CD4-positive, alpha-beta T cell (primary cell): ENCODE data around the gene CDHR1. TPM values are rescaled to one million over a fixed set of nuclear protein-coding genes. Genes with fewer than 3 reads are reported as not detected.

Source experiments
- ATAC-seq: fragments of 200-7000 bp; cut with Tn5 transposase; one replicate; pipeline ENCODE4 v1.10.0; 2022; ENCODE audit warnings: mild to moderate bottlenecking; ENCODE audit not compliant: poor library complexity
- CTCF ChIA-PET: fragments of 350-600 bp; sonication (Branson Sonifier 250); formaldehyde crosslinking; loops from one replicate; lab custom pipeline; 2021; ENCODE audit warnings: antibody characterized with exemption, inconsistent platforms; lab: Charles Lee
- POLR2A ChIA-PET: fragments of 350-600 bp; sonication (Branson Sonifier 250); formaldehyde crosslinking; loops from one replicate; lab custom pipeline; 2021; ENCODE audit warnings: antibody characterized with exemption, inconsistent platforms; lab: Charles Lee
- DNase-seq, 14 experiments: peaks; one replicate each; pipeline ENCODE4 v3.0.0-alpha.2; 2013 to 2020; ENCODE audit warnings: mixed read lengths in 2 of 14
- H3K27ac ChIP-seq, 2 donors: one replicate each; pipeline versions ENCODE4 v1.5.1 to v1.7.0; 2013; ENCODE audit warnings: low read length in 2 of 2, low read depth in 1 of 2, mild to moderate bottlenecking in 1 of 2
- H3K27me3 ChIP-seq, 2 experiments: 1 replicate in 1 of 2; 2 replicates in 1 of 2; pipeline versions ENCODE4 v1.6.1 to v1.7.0; 2013; ENCODE audit warnings: low read length in 2 of 2, control low read depth in 1 of 2, mild to moderate bottlenecking in 1 of 2, moderate library complexity in 1 of 2; ENCODE audit not compliant: insufficient read depth in 2 of 2, control insufficient read depth in 1 of 2
- H3K36me3 ChIP-seq: one replicate; pipeline ENCODE4 v1.6.1; 2013; ENCODE audit warnings: low read length, control low read depth; ENCODE audit not compliant: insufficient read depth
- H3K4me1 ChIP-seq: one replicate; pipeline ENCODE4 v1.6.1; 2013; ENCODE audit warnings: low read length, control low read depth; ENCODE audit not compliant: insufficient read depth
- H3K4me3 ChIP-seq: one replicate; pipeline ENCODE4 v1.5.1; 2013; ENCODE audit warnings: mild to moderate bottlenecking, low read length, moderate library complexity
- H3K9me3 ChIP-seq, 2 experiments: 1 replicate in 1 of 2; 2 replicates in 1 of 2; pipeline versions ENCODE4 v1.6.1 to v1.7.0; 2013; ENCODE audit warnings: low read length in 2 of 2, mild to moderate bottlenecking in 2 of 2, control low read depth in 1 of 2, moderate library complexity in 1 of 2; ENCODE audit not compliant: control insufficient read depth in 1 of 2, insufficient read depth in 1 of 2
- H3K27ac Mint-ChIP-seq: one replicate; pipeline ENCODE4 v1.8.0; 2020; ENCODE audit warnings: mixed read lengths
- H3K27me3 Mint-ChIP-seq: one replicate; pipeline ENCODE4 v1.8.0; 2021; ENCODE audit warnings: mixed read lengths
- H3K36me3 Mint-ChIP-seq: one replicate; pipeline ENCODE4 v1.8.0; 2021; ENCODE audit warnings: low read depth, mixed read lengths
- H3K4me1 Mint-ChIP-seq: one replicate; pipeline ENCODE4 v1.8.0; 2021; ENCODE audit warnings: low read depth, mixed read lengths
- H3K4me3 Mint-ChIP-seq: one replicate; pipeline ENCODE4 v1.8.0; 2020; ENCODE audit warnings: mild to moderate bottlenecking, mixed read lengths
- H3K9me3 Mint-ChIP-seq: one replicate; pipeline ENCODE4 v1.8.0; 2020; ENCODE audit warnings: mixed read lengths
- intact Hi-C, 2 experiments: fragments of 100-400 bp; cut with DNase I in 1 of 2; cut with micrococcal nuclease in 1 of 2; formaldehyde crosslinking; loops; one replicate each; pipeline versions ENCODE4 v1.15.1 to v1.9.0; 2023 to 2025; cut with DNase I, micrococcal nuclease
- total RNA-seq, 174 experiments: library from RNA in 2 of 174; stranded (reverse) in 2 of 174; gene quantifications; one replicate each; pipeline ENCODE4 v1.2.3 and lab custom pipeline; 2021 to 2026
- TF ChIP-seq, protein P1 (sequence below): fragments of 200-600 bp; IDR thresholded peaks from one replicate; pipeline ENCODE4 v1.8.0; 2022; ENCODE audit warnings: antibody characterized with exemption, mild to moderate bottlenecking

Gene CDHR1
- total RNA-seq, 2 experiments from 2014 or later, result 0.74 to 0.92 TPM

- Histone ChIP-seq H3K4me1 (no peaks in the 10 kb centered on the region), H3K27me3 (peaks cover 0 to 10% of the 10 kb centered on the region in 2 experiments), H3K27ac (no peak overlapping the region), H3K4me3 (no peak overlapping the region), H3K9me3 (peaks cover 0 to 8% of the 10 kb centered on the region in 2 experiments), H3K36me3 (no peaks in the 10 kb centered on the region)
- POLR2A ChIA-PET, result no interaction called here
- TF ChIP-seq, protein P1, sequence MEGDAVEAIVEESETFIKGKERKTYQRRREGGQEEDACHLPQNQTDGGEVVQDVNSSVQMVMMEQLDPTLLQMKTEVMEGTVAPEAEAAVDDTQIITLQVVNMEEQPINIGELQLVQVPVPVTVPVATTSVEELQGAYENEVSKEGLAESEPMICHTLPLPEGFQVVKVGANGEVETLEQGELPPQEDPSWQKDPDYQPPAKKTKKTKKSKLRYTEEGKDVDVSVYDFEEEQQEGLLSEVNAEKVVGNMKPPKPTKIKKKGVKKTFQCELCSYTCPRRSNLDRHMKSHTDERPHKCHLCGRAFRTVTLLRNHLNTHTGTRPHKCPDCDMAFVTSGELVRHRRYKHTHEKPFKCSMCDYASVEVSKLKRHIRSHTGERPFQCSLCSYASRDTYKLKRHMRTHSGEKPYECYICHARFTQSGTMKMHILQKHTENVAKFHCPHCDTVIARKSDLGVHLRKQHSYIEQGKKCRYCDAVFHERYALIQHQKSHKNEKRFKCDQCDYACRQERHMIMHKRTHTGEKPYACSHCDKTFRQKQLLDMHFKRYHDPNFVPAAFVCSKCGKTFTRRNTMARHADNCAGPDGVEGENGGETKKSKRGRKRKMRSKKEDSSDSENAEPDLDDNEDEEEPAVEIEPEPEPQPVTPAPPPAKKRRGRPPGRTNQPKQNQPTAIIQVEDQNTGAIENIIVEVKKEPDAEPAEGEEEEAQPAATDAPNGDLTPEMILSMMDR, result no peak
- no peaks in the 10 kb centered on the region for H3K9me3 Mint-ChIP-seq
- ATAC-seq, result no peak
- peaks cover 33% of the 10 kb centered on the region for H3K27me3 Mint-ChIP-seq
- CTCF ChIA-PET, result no interaction called here
- intact Hi-C loops, result no loop called here
- H3K4me1 Mint-ChIP-seq, result no peaks in the 10 kb centered on the region
- no peak overlapping the region for H3K27ac Mint-ChIP-seq
- no peak for DNase-seq
- H3K4me3 Mint-ChIP-seq, result no peak overlapping the region
- no peaks in the 10 kb centered on the region for H3K36me3 Mint-ChIP-seq
Observed at GRCh38 chr10:84233940-84234339, 39.6 kb downstream of the CDHR1 start.

DNA sequence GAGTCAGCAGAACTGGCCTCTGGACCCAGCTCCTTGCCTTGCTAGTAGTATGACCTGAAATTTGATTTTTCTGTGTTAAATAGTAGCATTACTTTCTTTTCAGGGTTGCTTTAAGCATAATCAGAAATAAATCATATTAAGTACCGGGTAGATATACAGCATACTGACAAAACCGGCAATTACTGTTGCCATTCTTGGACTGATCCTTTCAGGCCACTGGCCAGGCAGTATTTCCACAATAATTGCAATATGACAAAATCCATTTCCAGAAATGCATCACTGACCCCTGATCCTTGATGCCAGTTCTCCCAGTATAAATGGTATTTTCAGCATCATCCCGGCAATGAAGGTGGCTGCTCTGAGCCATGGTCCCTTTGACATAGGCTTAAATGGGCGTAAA lies 40.1 kb downstream of the CDHR1 start:
- TF ChIP-seq, protein P1, result no peak
- no peak overlapping the region for H3K27ac ChIP-seq
- H3K27me3 Mint-ChIP-seq, result peaks cover 27% of the 10 kb centered on the region
- no peak for DNase-seq
- ChIA-PET CTCF (no interaction called here), POLR2A (no interaction called here)
- no peak overlapping the region for H3K27ac Mint-ChIP-seq
- H3K4me1 ChIP-seq, result no peaks in the 10 kb centered on the region
- intact Hi-C loops, result no loop called here
- no peaks in the 10 kb centered on the region for H3K36me3 ChIP-seq
- peaks cover 0 to 8% of the 10 kb centered on the region in 2 experiments for H3K9me3 ChIP-seq
- no peaks in the 10 kb centered on the region for H3K4me1 Mint-ChIP-seq
- no peaks in the 10 kb centered on the region for H3K36me3 Mint-ChIP-seq
- no peak overlapping the region for H3K4me3 Mint-ChIP-seq
- H3K27me3 ChIP-seq, result peaks cover 0 to 10% of the 10 kb centered on the region in 2 experiments
- no peak overlapping the region for H3K4me3 ChIP-seq
- H3K9me3 Mint-ChIP-seq, result no peaks in the 10 kb centered on the region
- ATAC-seq, result no peak

DNA sequence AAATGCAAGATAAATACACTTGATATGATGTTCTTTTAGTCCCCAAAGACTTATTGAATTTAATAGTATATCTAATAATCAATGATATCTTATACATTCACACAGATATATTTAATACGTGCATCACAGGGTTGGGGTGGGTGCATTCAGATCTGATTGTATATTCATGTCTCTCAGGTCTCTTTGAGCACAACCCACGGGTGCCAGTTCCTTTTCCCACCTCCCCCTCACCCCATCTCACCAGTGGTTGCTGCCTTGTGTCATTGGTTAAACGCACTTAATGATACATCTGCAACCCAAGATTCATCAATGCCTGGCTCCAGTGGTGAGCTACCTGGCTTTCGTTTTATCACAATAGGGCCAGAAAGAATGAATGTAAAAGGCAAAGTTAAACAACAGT lies 40.8 kb downstream of the CDHR1 start:
- peaks cover 26% of the 10 kb centered on the region for H3K27me3 Mint-ChIP-seq

More for the DNA sequence above, 40.8 kb downstream of the CDHR1 start:
- Histone ChIP-seq H3K4me1 (no peaks in the 10 kb centered on the region), H3K27me3 (peaks cover 0 to 10% of the 10 kb centered on the region in 2 experiments), H3K9me3 (peaks cover 0 to 8% of the 10 kb centered on the region in 2 experiments), H3K27ac (no peak overlapping the region), H3K4me3 (no peak overlapping the region), H3K36me3 (no peaks in the 10 kb centered on the region)
- intact Hi-C loops, result no loop called here
- Mint-ChIP-seq H3K9me3 (no peaks in the 10 kb centered on the region), H3K4me1 (no peaks in the 10 kb centered on the region), H3K4me3 (no peak overlapping the region), H3K36me3 (no peaks in the 10 kb centered on the region), H3K27ac (no peak overlapping the region)
- ChIA-PET POLR2A (no interaction called here), CTCF (no interaction called here)
- DNase-seq, result no peak
- TF ChIP-seq, protein P1, result no peak
- ATAC-seq, result no peak
